Heart left ventricle (tissue), 13 donors: ENCODE data around the gene PCGF3.

Experiments
- CTCF ChIP-seq, 12 donors: fragments of 200-600 bp; sonication (generic) in 4 of 12; IDR thresholded peaks; one replicate each; pipeline versions ENCODE4 v1.5.0 to v1.8.0; 2018 to 2022; ENCODE audit warnings: antibody characterized with exemption in 12 of 12, mild to moderate bottlenecking in 5 of 12
- POLR2A ChIP-seq, 2 donors: fragments of 450-650 bp; IDR thresholded peaks; one replicate each; pipeline ENCODE4 v1.6.1; 2017; ENCODE audit warnings: antibody characterized with exemption in 2 of 2, mild to moderate bottlenecking in 2 of 2, moderate library complexity in 2 of 2
- donor health status: ischemic (EF 13 %, LVEDD 7.1; RV severe dilation, severe dysfunction).
- donor health status: DM: no; HTN: yes; CAD: no.
- donor health status: DM: no; HTN: no; CAD: no.
- donor health status: ischemic (EF 25% LVEDD 6.9; RV normal size, moderate dysfunction).
- donor health status: ischemic (EF 25% LVEDD 5.7; RV mildly dilated, moderate dysfunction).
- donor health status: ischemic (EF 35%, LVEDD 5.7; RV mildly dilated, moderate dysfunction).
- donor health status: nonischemic (EF 11% LVEDD 7.7; RV severe dilation, severe dysfunction).
- donor health status: DM: yes; HTN: yes; CAD: no.
- donor health status: PGD.
- donor health status: ischemic (EF 29% LVEDD 5.4; RV normal size, mild dysfunction).
- donor health status: nonischemic (EF 23%, LVEDD 6.1; RV moderate dilation, normal function).

GRCh38 chr4:760616-761015, 55.0 kb downstream of the PCGF3 start:
- TF ChIP-seq CTCF (IDR thresholded peaks at IDR 0.05) (no peak), POLR2A (IDR thresholded peaks at IDR 0.05) (no peak)
